BLaER1 (cell line): Measurements from ENCODE around the gene FBXL3.
"Not testable (repeated sequence)": the region's sequence is repeated elsewhere in the genome, so short reads cannot be mapped to it uniquely, and the experiment has no call there.

ENCODE experiments used
- H3K27ac ChIP-seq: shearing (Covaris generic); formaldehyde crosslinking; 2 replicates; pipeline ENCODE4 v1.8.1; 2022
- H3K27me3 ChIP-seq: shearing (Covaris generic); formaldehyde crosslinking; 2 replicates; pipeline ENCODE4 v1.8.1; 2022
- H3K36me3 ChIP-seq: shearing (Covaris generic); formaldehyde crosslinking; 2 replicates; pipeline ENCODE4 v1.8.1; 2022
- H3K4me1 ChIP-seq: shearing (Covaris generic); formaldehyde crosslinking; 2 replicates; pipeline ENCODE4 v1.8.1; 2022
- H3K4me2 ChIP-seq: shearing (Covaris generic); formaldehyde crosslinking; 2 replicates; pipeline ENCODE4 v1.8.1; 2022
- H3K4me3 ChIP-seq: shearing (Covaris generic); formaldehyde crosslinking; 2 replicates; pipeline ENCODE4 v1.8.1; 2022
- H3K9ac ChIP-seq: shearing (Covaris generic); formaldehyde crosslinking; 2 replicates; pipeline ENCODE4 v1.8.1; 2022
- H3K9me3 ChIP-seq: shearing (Covaris generic); formaldehyde crosslinking; 2 replicates; pipeline ENCODE4 v1.8.1; 2022
- H4K20me1 ChIP-seq: shearing (Covaris generic); formaldehyde crosslinking; 2 replicates; pipeline ENCODE4 v1.8.1; 2022
- Cebpa-rat ChIP-seq: shearing (Covaris generic); IDR thresholded peaks from 2 replicates; pipeline ENCODE4 v1.8.1; 2022

Gene FBXL3

GRCh38 chr13:77009011-77009410, 17.9 kb downstream of the FBXL3 start:
- H3K9me3 ChIP-seq: peaks cover 9% of the 10 kb centered on the region; the same call in 1 of the 2 replicates
- no peaks in the 10 kb centered on the region for H3K4me1 ChIP-seq
- peaks cover 74% of the 10 kb centered on the region for H4K20me1 ChIP-seq
- no peak overlapping the region for H3K27ac ChIP-seq
- TF ChIP-seq Cebpa-rat: no peak
- H3K9ac ChIP-seq: no peak overlapping the region
- no peak overlapping the region for H3K4me2 ChIP-seq
- peaks cover 72% of the 10 kb centered on the region for H3K36me3 ChIP-seq
- H3K27me3 ChIP-seq: no peaks in the 10 kb centered on the region
- no peak overlapping the region for H3K4me3 ChIP-seq

- H3K27me3 ChIP-seq, H3K4me1 ChIP-seq, H3K4me3 ChIP-seq, H3K4me2 ChIP-seq, H3K9me3 ChIP-seq, H3K27ac ChIP-seq, H3K9ac ChIP-seq: not testable (repeated sequence)
- peaks cover 67% of the 10 kb centered on the region for H3K36me3 ChIP-seq
- peaks cover 68% of the 10 kb centered on the region for H4K20me1 ChIP-seq
Observed at GRCh38 chr13:77008337-77008736, 18.6 kb downstream of the FBXL3 start.

- Histone ChIP-seq H3K4me3 (no peak overlapping the region), H3K9me3 (no peaks in the 10 kb centered on the region), H3K4me2 (no peak overlapping the region), H3K27ac (no peak overlapping the region), H3K9ac (no peak overlapping the region), H3K4me1 (peaks cover 25% of the 10 kb centered on the region), H4K20me1 (peaks cover 40% of the 10 kb centered on the region; the same call in 1 of the 2 replicates), H3K27me3 (no peaks in the 10 kb centered on the region), H3K36me3 (peaks cover 47% of the 10 kb centered on the region)
- TF ChIP-seq Cebpa-rat: no peak
Observed at GRCh38 chr13:77002590-77003190, 24.3 kb downstream of the FBXL3 start.

DNA sequence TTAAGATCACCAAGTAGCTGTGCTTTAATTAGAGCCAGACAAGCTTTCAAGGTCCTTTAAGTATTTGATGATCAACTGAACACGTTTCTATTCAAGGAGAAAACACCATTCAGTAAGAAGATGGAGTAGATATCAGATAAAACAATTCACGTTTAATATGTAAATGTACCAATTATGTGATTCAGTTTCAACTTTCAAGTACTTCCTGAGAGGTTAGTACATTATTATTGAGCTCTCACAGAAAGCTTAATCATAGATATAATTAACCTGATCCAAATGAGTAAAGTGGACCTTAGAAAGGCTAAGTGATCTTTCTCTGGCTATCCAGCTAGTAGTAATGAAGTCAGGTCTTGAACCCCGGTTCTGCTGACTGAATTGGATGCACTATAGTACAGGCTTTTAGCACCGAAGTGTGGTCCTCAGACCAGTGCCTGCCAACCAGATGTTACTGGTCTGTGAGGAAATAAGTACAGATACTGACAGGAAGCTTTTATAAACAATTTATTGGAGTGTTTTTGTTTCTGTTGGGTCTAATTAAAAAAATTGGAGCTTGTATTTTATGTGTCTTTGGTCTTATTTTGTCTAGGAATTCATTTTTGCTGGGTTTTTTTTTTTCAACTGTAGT, 24.9 kb downstream of the FBXL3 start:
- no peaks in the 10 kb centered on the region for H3K9me3 ChIP-seq
- H4K20me1 ChIP-seq: peaks cover 35% of the 10 kb centered on the region; the same call in 1 of the 2 replicates
- H3K9ac ChIP-seq: no peak overlapping the region
- no peaks in the 10 kb centered on the region for H3K27me3 ChIP-seq
- peaks cover 45% of the 10 kb centered on the region for H3K36me3 ChIP-seq
- H3K4me2 ChIP-seq: no peak overlapping the region
- TF ChIP-seq Cebpa-rat: no peak
- no peak overlapping the region for H3K4me3 ChIP-seq
- peaks cover 25% of the 10 kb centered on the region for H3K4me1 ChIP-seq
- H3K27ac ChIP-seq: no peak overlapping the region

- Histone ChIP-seq H3K4me3 (no peak overlapping the region), H3K27me3 (no peaks in the 10 kb centered on the region), H3K9me3 (no peaks in the 10 kb centered on the region), H3K4me1 (peaks cover 25% of the 10 kb centered on the region), H4K20me1 (peaks cover 30% of the 10 kb centered on the region; the same call in 1 of the 2 replicates), H3K4me2 (no peak overlapping the region), H3K27ac (no peak overlapping the region), H3K36me3 (peaks cover 48% of the 10 kb centered on the region), H3K9ac (no peak overlapping the region)
- no peak for TF ChIP-seq Cebpa-rat
Observed at GRCh38 chr13:77001540-77001939, 25.4 kb downstream of the FBXL3 start.

- Histone ChIP-seq H3K9me3 (no peaks in the 10 kb centered on the region), H3K36me3 (peaks cover 58% of the 10 kb centered on the region), H3K4me1 (peaks cover 25% of the 10 kb centered on the region), H4K20me1 (peaks cover 21% of the 10 kb centered on the region; the same call in 1 of the 2 replicates), H3K27ac (no peak overlapping the region), H3K4me2 (peak overlapping the region; percentile 48), H3K4me3 (no peak overlapping the region), H3K9ac (no peak overlapping the region), H3K27me3 (no peaks in the 10 kb centered on the region)
- no peak for TF ChIP-seq Cebpa-rat
Observed at GRCh38 chr13:77000475-77000874, 26.5 kb downstream of the FBXL3 start.

DNA sequence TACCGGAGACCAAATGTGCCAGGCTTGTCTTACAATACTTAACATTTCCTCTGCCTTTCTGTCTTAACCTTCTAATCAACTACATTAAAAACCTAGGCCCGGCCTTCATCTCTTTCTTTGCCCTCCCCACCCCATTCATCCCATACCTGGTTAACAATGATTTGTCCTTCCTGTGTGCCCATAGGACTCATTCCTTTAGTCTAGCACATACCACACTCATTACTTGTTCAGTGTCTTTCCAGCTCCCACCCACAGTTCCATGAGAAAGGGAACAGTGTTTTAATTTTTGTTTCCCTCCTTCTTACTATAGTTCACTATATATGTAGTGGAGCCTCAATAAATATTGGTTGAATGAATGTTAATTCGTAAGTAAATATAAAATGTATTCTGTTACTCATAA, 32.7 kb downstream of the FBXL3 start:
- no peak for TF ChIP-seq Cebpa-rat
- Histone ChIP-seq H3K4me1 (peaks cover 24% of the 10 kb centered on the region), H3K4me2 (peak overlapping the region; percentile 96; the same call in 1 of the 2 replicates), H3K27me3 (no peaks in the 10 kb centered on the region), H3K27ac (no peak overlapping the region), H3K9me3 (no peaks in the 10 kb centered on the region), H3K9ac (peak overlapping the region; percentile 16; the same call in 1 of the 2 replicates), H4K20me1 (no peaks in the 10 kb centered on the region), H3K4me3 (no peak overlapping the region), H3K36me3 (peaks cover 38% of the 10 kb centered on the region)

DNA sequence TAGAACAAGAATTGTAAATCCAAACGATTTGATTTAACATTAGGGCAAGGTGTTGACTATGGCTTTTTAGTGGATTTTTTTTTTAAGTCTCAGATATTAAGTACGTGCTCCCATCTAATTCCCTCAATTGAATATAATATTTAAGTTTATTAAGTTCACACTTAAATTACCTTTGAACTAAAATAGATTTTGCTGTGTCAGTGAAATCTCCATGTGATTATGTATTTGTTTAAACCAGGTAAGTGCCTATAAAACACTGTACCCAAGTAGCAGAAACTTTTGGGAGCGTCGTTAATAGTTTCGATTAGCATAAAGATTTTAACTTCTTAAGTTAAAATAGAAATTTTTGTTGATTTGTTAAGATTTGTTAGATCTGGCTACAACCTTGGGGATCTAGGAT, 33.5 kb downstream of the FBXL3 start:
- no peaks in the 10 kb centered on the region for H4K20me1 ChIP-seq
- H3K36me3 ChIP-seq: peaks cover 31% of the 10 kb centered on the region
- H3K9ac ChIP-seq: peak overlapping the region; percentile 16; the same call in 1 of the 2 replicates
- no peak for TF ChIP-seq Cebpa-rat
- no peak overlapping the region for H3K27ac ChIP-seq
- no peak overlapping the region for H3K4me3 ChIP-seq
- no peaks in the 10 kb centered on the region for H3K27me3 ChIP-seq
- no peaks in the 10 kb centered on the region for H3K9me3 ChIP-seq
- peaks cover 24% of the 10 kb centered on the region for H3K4me1 ChIP-seq
- peak overlapping the region; percentile 96 for H3K4me2 ChIP-seq

DNA sequence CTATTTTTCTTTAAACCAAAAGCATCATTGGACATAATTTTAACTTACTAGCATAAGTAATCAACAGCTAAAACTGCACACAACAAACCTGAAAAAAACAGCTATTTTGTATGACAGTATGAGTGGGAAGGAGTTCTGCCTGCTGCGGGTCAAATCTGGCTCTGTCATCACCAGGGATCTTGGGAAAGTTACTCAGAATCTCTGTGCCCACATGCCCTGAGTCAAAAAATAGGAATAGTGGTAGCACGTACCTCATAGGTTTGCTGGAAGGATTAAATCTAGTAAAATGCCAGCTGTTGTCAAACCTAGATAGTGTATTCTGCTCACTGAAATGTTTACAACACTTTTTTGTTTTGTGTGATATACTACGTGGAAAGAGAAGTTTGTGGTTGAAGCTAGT, 33.9 kb downstream of the FBXL3 start:
- H4K20me1 ChIP-seq: no peaks in the 10 kb centered on the region
- H3K27me3 ChIP-seq: no peaks in the 10 kb centered on the region
- H3K27ac ChIP-seq: no peak overlapping the region
- peak overlapping the region; percentile 96 for H3K4me2 ChIP-seq
- H3K9me3 ChIP-seq: no peaks in the 10 kb centered on the region
- peak overlapping the region; percentile 88 for H3K9ac ChIP-seq
- no peak for TF ChIP-seq Cebpa-rat
- peaks cover 26% of the 10 kb centered on the region for H3K36me3 ChIP-seq
- peaks cover 24% of the 10 kb centered on the region for H3K4me1 ChIP-seq
- H3K4me3 ChIP-seq: peak overlapping the region; percentile 80

DNA sequence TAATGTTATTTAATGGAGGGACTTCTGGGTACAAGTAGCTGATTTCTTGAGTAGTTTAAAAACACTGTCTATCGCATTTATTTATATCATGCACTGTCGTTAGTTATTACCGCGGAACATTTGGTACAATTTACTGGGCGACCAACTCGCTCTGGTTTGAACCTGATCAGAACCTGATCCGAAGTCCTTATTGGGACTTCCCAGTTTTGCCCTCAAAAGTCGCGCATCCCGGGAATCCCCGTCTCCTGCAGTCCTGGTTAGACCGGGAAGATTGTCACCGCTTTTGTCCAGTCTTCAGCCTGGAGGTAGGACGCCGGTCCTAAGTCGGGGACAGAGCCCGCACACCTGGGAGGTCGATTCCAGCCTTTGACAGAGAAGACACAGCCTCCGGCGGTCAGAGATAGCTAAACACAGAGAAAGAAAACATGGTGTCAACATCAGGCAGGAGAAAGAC, 34.4 kb downstream of the FBXL3 start:
- Histone ChIP-seq H3K27me3 (no peaks in the 10 kb centered on the region), H3K36me3 (peaks cover 23% of the 10 kb centered on the region), H3K4me3 (peak overlapping the region; percentile 80), H3K9ac (peak overlapping the region; percentile 88), H4K20me1 (no peaks in the 10 kb centered on the region), H3K4me2 (peak overlapping the region; percentile 96), H3K27ac (peak overlapping the region; percentile 80), H3K4me1 (peaks cover 24% of the 10 kb centered on the region), H3K9me3 (no peaks in the 10 kb centered on the region)
- no peak for TF ChIP-seq Cebpa-rat
